ENCODE measurements around the gene UBE2E2. TPM values are rescaled to one million over a fixed set of nuclear protein-coding genes. Genes with fewer than 3 reads are reported as not detected.

The UBE2E2 gene
- total RNA-seq, 3 donors from 2014 or later (not counting 1 experiment from before 2014, with no cell fraction given), result 4.8 to 6.1 (median 5.3) TPM

DNA sequence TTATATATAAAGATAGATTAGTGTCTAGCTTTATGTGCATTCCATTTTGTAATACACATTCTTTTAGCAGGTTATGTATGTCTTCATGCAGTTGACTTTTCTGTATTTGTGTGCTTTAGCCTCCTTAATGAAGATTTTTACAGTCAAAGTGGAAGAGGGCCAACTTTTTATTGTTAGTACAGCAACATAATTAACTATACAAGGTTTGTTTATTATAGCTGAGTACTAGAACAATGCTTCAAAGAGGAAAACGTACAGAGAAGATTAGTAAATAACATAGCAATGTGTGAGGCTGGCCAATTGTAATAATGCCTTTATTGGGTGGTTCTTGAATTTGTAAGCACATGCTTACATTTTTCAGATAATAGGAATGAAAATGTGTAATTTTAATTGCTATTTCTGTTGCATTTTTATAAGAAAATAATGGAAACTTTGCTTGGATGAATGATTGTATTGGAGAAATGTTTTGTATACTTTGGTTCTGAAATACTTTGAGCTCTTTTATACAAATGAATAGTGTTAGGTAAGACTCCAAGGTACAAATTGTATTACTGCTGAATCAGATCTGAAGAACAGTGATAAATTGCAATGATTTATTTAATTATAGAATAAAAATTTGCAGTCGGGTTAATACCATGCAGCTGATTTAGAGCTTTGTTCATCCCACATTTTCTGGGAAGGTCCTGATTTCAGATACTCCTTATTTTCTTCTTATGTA lies 41.4 kb downstream of the UBE2E2 start:
- no peaks in the 10 kb centered on the region for H3K27me3 ChIP-seq (ENCODE audit: control insufficient read depth, insufficient read depth, low read length)
- ATAC-seq, result no peak
- no peak for TF ChIP-seq CTCF (IDR thresholded peaks at IDR 0.05)
- intact Hi-C loops (cut with micrococcal nuclease), result no loop called here
- Mint-ChIP-seq H3K9me3 (no peaks in the 10 kb centered on the region), H3K27ac (no peak overlapping the region), H3K4me3 (no peak overlapping the region), H3K27me3 (ENCODE audit: low read depth in 2 of 2) (peaks cover 0 to 2% of the 10 kb centered on the region in 2 donors), H3K36me3 (no peaks in the 10 kb centered on the region), H3K4me1 (no peaks in the 10 kb centered on the region)
- no peak overlapping the region for H3K4me3 ChIP-seq (ENCODE audit: low read length)
- DNase-seq, result no peak
- H3K9me3 ChIP-seq (ENCODE audit: control insufficient read depth, insufficient read depth, low read length), result no peaks in the 10 kb centered on the region
- WGBS (ENCODE audit: insufficient coverage), result 73% methylated on average over 1 of the region's 2 CpGs
- no peaks in the 10 kb centered on the region for H3K36me3 ChIP-seq (ENCODE audit: control insufficient read depth, insufficient read depth, low read length)
- H3K27ac ChIP-seq (ENCODE audit: low read length), result no peak overlapping the region
- no peaks in the 10 kb centered on the region for H3K4me1 ChIP-seq (ENCODE audit: control insufficient read depth, insufficient read depth, low read length)

DNA sequence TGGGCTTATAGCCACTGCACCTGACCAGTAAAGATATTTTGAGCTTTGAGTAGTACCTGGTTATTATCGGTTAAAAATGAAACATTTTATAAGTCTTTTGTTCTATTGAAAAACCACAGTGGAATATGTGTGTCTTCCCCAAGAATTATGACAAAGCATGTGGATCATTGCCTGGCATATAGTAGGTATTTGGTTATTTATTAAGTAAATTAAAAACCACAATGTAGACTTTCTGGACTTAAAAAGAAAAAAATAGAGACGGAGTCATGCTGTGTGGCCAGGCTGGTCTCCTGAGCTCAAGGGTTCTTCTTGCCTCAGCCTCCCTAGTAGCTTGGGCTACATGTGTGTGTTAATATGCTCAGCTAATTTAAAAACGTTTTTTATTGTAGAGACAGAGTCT lies 43.5 kb downstream of the UBE2E2 start:
- 100% methylated on average over 2 of the region's 3 CpGs for WGBS (ENCODE audit: insufficient coverage)
- Histone ChIP-seq H3K4me1 (ENCODE audit: control insufficient read depth, insufficient read depth, low read length) (no peaks in the 10 kb centered on the region), H3K27ac (ENCODE audit: low read length) (no peak overlapping the region), H3K4me3 (ENCODE audit: low read length) (no peak overlapping the region), H3K27me3 (ENCODE audit: control insufficient read depth, insufficient read depth, low read length) (no peaks in the 10 kb centered on the region), H3K9me3 (ENCODE audit: control insufficient read depth, insufficient read depth, low read length) (no peaks in the 10 kb centered on the region), H3K36me3 (ENCODE audit: control insufficient read depth, insufficient read depth, low read length) (no peaks in the 10 kb centered on the region)
- intact Hi-C loops (cut with micrococcal nuclease), result no loop called here
- Mint-ChIP-seq H3K27ac (no peak overlapping the region), H3K9me3 (no peaks in the 10 kb centered on the region), H3K27me3 (ENCODE audit: low read depth in 2 of 2) (peaks cover 0 to 2% of the 10 kb centered on the region in 2 donors), H3K4me3 (no peak overlapping the region), H3K36me3 (no peaks in the 10 kb centered on the region), H3K4me1 (no peaks in the 10 kb centered on the region)
- TF ChIP-seq CTCF (IDR thresholded peaks at IDR 0.05), result no peak
- no peak for DNase-seq
- no peak for ATAC-seq

DNA sequence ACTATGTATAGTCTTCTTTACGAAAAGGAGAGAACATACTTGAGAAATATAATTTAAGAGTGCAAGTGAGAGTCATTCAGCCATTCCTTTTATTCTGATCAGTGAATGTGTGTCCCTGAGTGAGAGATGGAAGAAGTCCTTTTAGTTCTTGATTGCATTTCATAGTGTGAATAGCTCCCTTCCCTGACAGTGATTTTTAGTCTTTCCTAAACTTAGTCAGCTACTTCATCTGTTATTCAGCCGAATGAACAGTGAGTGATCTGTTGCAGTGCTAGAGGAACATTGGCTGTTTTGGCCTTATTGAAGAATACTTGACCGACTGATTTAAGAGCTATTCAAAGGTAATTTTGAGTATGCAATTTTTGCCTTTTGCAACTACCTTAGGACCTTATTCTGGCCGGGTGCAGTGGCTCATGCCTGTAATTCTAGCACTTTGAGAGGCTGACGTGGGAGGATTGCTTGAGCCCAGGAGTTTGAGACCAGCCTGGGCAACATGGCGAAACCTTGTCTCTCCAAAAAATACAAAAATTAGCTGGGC lies 45.5 kb downstream of the UBE2E2 start:
- Histone ChIP-seq H3K9me3 (ENCODE audit: control insufficient read depth, insufficient read depth, low read length) (no peaks in the 10 kb centered on the region), H3K36me3 (ENCODE audit: control insufficient read depth, insufficient read depth, low read length) (no peaks in the 10 kb centered on the region), H3K4me1 (ENCODE audit: control insufficient read depth, insufficient read depth, low read length) (no peaks in the 10 kb centered on the region), H3K27ac (ENCODE audit: low read length) (no peak overlapping the region), H3K27me3 (ENCODE audit: control insufficient read depth, insufficient read depth, low read length) (no peaks in the 10 kb centered on the region), H3K4me3 (ENCODE audit: low read length) (no peak overlapping the region)
- H3K4me1 Mint-ChIP-seq, result no peaks in the 10 kb centered on the region
- no peaks in the 10 kb centered on the region for H3K9me3 Mint-ChIP-seq
- no peaks in the 10 kb centered on the region for H3K36me3 Mint-ChIP-seq
- DNase-seq (no peak), ATAC-seq (no peak)
- TF ChIP-seq CTCF (IDR thresholded peaks at IDR 0.05), result no peak
- no peak overlapping the region for H3K27ac Mint-ChIP-seq
- intact Hi-C loops (cut with micrococcal nuclease), result no loop called here
- no peak overlapping the region for H3K4me3 Mint-ChIP-seq
- peaks cover 0 to 2% of the 10 kb centered on the region in 2 donors for H3K27me3 Mint-ChIP-seq (ENCODE audit: low read depth in 2 of 2)
- WGBS (ENCODE audit: insufficient coverage), result 94% methylated on average over 6 of the region's 6 CpGs

- intact Hi-C loops (cut with micrococcal nuclease), result no loop called here
- H3K4me1 ChIP-seq (ENCODE audit: control insufficient read depth, insufficient read depth, low read length), result no peaks in the 10 kb centered on the region
- peaks cover 0 to 2% of the 10 kb centered on the region in 2 donors for H3K27me3 Mint-ChIP-seq (ENCODE audit: low read depth in 2 of 2)
- TF ChIP-seq CTCF (IDR thresholded peaks at IDR 0.05), result no peak
- H3K36me3 Mint-ChIP-seq, result no peaks in the 10 kb centered on the region
- DNase-seq, result no peak
- no peaks in the 10 kb centered on the region for H3K4me1 Mint-ChIP-seq
- no peaks in the 10 kb centered on the region for H3K27me3 ChIP-seq (ENCODE audit: control insufficient read depth, insufficient read depth, low read length)
- no peak overlapping the region for H3K27ac Mint-ChIP-seq
- H3K4me3 Mint-ChIP-seq, result no peak overlapping the region
- no peak overlapping the region for H3K4me3 ChIP-seq (ENCODE audit: low read length)
- no peaks in the 10 kb centered on the region for H3K36me3 ChIP-seq (ENCODE audit: control insufficient read depth, insufficient read depth, low read length)
- no peaks in the 10 kb centered on the region for H3K9me3 ChIP-seq (ENCODE audit: control insufficient read depth, insufficient read depth, low read length)
- no peaks in the 10 kb centered on the region for H3K9me3 Mint-ChIP-seq
- no peak for ATAC-seq
- H3K27ac ChIP-seq (ENCODE audit: low read length), result no peak overlapping the region
- WGBS (ENCODE audit: insufficient coverage), result 50% methylated on average over 1 of the region's 1 CpG
Observed at GRCh38 chr3:23249961-23250360, 46.8 kb downstream of the UBE2E2 start.

Data from natural killer cell (primary cell).